HepG2 (cell line): ENCODE measurements around the gene RHAG. TPM values are rescaled to one million over a fixed set of nuclear protein-coding genes. Genes with fewer than 3 reads are reported as not detected.

Experiments
- ATAC-seq: fragments of 200-7000 bp; cut with Tn5 transposase; 3 replicates; pipeline ENCODE4 v1.9.1; 2020; ENCODE audit warnings: mild to moderate bottlenecking, moderate library complexity
- BruUV-seq: library from RNA; stranded (reverse); fragments of 400-500 nt; replicated peaks from 2 replicates; lab custom pipeline; 2021; lab: Mats Ljungman, UMichigan
- CTCF ChIA-PET: fragments of 300-600 bp; formaldehyde crosslinking; extraction: SDS; loops from one replicate; lab custom pipeline; 2021; ENCODE audit warnings: low total read pairs, inconsistent platforms, low intra/inter-chr PET ratio; lab: Yijun Ruan, JAX
- POLR2A ChIA-PET: fragments of 350-600 bp; sonication (Branson Sonifier 250); formaldehyde crosslinking; loops from one replicate; lab custom pipeline; 2020; ENCODE audit warnings: antibody characterized with exemption, inconsistent platforms; lab: Yijun Ruan, JAX
- DNase-seq: peaks from one replicate; pipeline ENCODE4 v3.0.0-alpha.2; 2015; ENCODE audit warnings: low spot score
- FAIRE-seq: peaks from 3 replicates; lab custom pipeline; 2011; peaks lifted over from hg19 to GRCh38; lab: Jason Lieb, UNC
- H2AFZ ChIP-seq: one replicate; pipeline ENCODE4 v1.6.1; 2011; ENCODE audit warnings: low read length, inconsistent platforms
- H3K27ac ChIP-seq: fragments of 300-600 bp; 3 replicates; pipeline ENCODE4 v1.8.0; 2011; ENCODE audit warnings: mixed run types, mild to moderate bottlenecking, mixed read lengths, low read length, inconsistent platforms; ENCODE audit not compliant: insufficient read depth; ENCODE audit errors: extremely low read length
- H3K27me3 ChIP-seq, 2 experiments: fragments of 200-600 bp in 1 of 2; 2 replicates in 1 of 2; 3 replicates in 1 of 2; pipeline versions ENCODE4 v1.6.0 to v1.8.0; 2011; ENCODE audit warnings: low read length in 2 of 2, mild to moderate bottlenecking in 2 of 2, moderate library complexity in 2 of 2, inconsistent platforms in 1 of 2; ENCODE audit not compliant: insufficient read depth in 2 of 2, control insufficient read depth in 1 of 2
- H3K36me3 ChIP-seq, 2 experiments: fragments of 200-600 bp in 1 of 2; replicated peaks in 1 of 2; 2 replicates in 1 of 2; 3 replicates in 1 of 2; pipeline versions ENCODE4 v1.5.1 to v1.8.0; 2011; ENCODE audit warnings: low read length in 2 of 2, inconsistent platforms in 1 of 2; ENCODE audit not compliant: insufficient read depth in 2 of 2, control insufficient read depth in 1 of 2
- H3K4me1 ChIP-seq: 2 replicates; pipeline ENCODE4 v1.5.1; 2012; ENCODE audit warnings: low read length, inconsistent platforms; ENCODE audit not compliant: insufficient read depth
- H3K4me2 ChIP-seq: 2 replicates; pipeline ENCODE4 v1.6.0; 2011; ENCODE audit warnings: low read depth, low read length, inconsistent platforms
- H3K4me3 ChIP-seq, 3 experiments: fragments of 200-600 bp in 1 of 3; sonication (generic), shearing (Covaris generic) in 1 of 3; replicated peaks in 1 of 3; 2 replicates each; pipeline ENCODE4 v1.5.1; 2011 to 2016; ENCODE audit warnings: low read length in 3 of 3, inconsistent platforms in 2 of 3, low read depth in 2 of 3, mild to moderate bottlenecking in 2 of 3, control low read depth in 1 of 3, mixed read lengths in 1 of 3; ENCODE audit not compliant: insufficient read depth in 1 of 3
- H3K79me2 ChIP-seq: one replicate; pipeline ENCODE4 v1.6.1; 2011; ENCODE audit warnings: low read length, inconsistent platforms; ENCODE audit not compliant: insufficient read depth
- H3K9ac ChIP-seq: 2 replicates; pipeline ENCODE4 v1.6.0; 2011; ENCODE audit warnings: mild to moderate bottlenecking, low read depth, low read length, inconsistent platforms; ENCODE audit not compliant: insufficient read depth
- H3K9me3 ChIP-seq: 2 replicates; pipeline ENCODE4 v1.5.1; 2012; ENCODE audit warnings: mild to moderate bottlenecking, low read length
- H4K20me1 ChIP-seq: 2 replicates; pipeline ENCODE4 v1.6.0; 2011; ENCODE audit warnings: inconsistent platforms, mild to moderate bottlenecking, low read length, moderate library complexity; ENCODE audit not compliant: insufficient read depth
- ATF7 ChIP-seq, 2 experiments: fragments of 450-650 bp in 1 of 2; sonication (generic) in 1 of 2; formaldehyde crosslinking in 1 of 2; IDR thresholded peaks; 2 replicates each; pipeline versions ENCODE4 v1.4.0 to v1.6.1; 2016 to 2020; ENCODE audit warnings: antibody characterized with exemption in 1 of 2, mild to moderate bottlenecking in 1 of 2, missing genetic modification reagents in 1 of 2
- EHMT2 ChIP-seq: fragments of 200-600 bp; sonication (generic); IDR thresholded peaks from 2 replicates; pipeline ENCODE4 v1.7.0; 2017; ENCODE audit warnings: antibody characterized with exemption, low read depth, low read length, borderline replicate concordance
- KAT8 ChIP-seq: IDR thresholded peaks from 2 replicates; pipeline ENCODE4 v1.6.1; 2016; ENCODE audit warnings: missing genetic modification reagents, missing compliant biosample characterization
- MXD4 ChIP-seq: IDR thresholded peaks from 2 replicates; pipeline ENCODE4 v1.6.1; 2016; ENCODE audit warnings: mild to moderate bottlenecking, missing biosample characterization, missing genetic modification reagents
- PATZ1 ChIP-seq: sonication (generic); formaldehyde crosslinking; IDR thresholded peaks from 2 replicates; pipeline ENCODE4 v1.4.0; 2020; ENCODE audit warnings: missing genetic modification reagents
- RBM22 ChIP-seq: fragments of 200-400 bp; formaldehyde crosslinking; optimal IDR thresholded peaks from 2 replicates; pipeline ENCODE3; 2017; ENCODE audit warnings: mild to moderate bottlenecking, low read length, moderate library complexity
- ZBTB40 ChIP-seq, 2 experiments: fragments of 450-650 bp in 1 of 2; sonication (generic) in 1 of 2; formaldehyde crosslinking in 1 of 2; IDR thresholded peaks; 2 replicates each; pipeline versions ENCODE4 v1.6.1 to v1.8.0; 2016 to 2022; ENCODE audit warnings: antibody characterized with exemption in 1 of 2, mild to moderate bottlenecking in 1 of 2, missing genetic modification reagents in 1 of 2
- WGBS: methylation state at CpG from one replicate; pipeline ENCODE4 v1.1.6; 2017; ENCODE audit warnings: low lambda C conversion rate; 5-methylcytosine and 5-hydroxymethylcytosine counted together
- in situ Hi-C: cut with HindIII; loops from 2 replicates; pipeline ENCODE4 v1.10.0; 2017; ENCODE audit warnings: low pct_unique_long_range_greater_than_20kb; ENCODE audit not compliant: extremely low pct_ligation_motif_present
- intact Hi-C: fragments of 100-400 bp; cut with micrococcal nuclease; formaldehyde crosslinking; loops from one replicate; pipeline ENCODE4 v1.10.0; 2022; ENCODE audit not compliant: unreplicated experiment
- polyA plus RNA-seq, 8 experiments: library from polyadenylated mRNA; depleted of rRNA in 3 of 8; stranded (reverse) in 7 of 8; unstranded in 1 of 8; fragments of >200 nt; fragmentation: Illumina TruSeq in 4 of 8; extraction: Trizol in 4 of 8; gene quantifications; 2 replicates each; pipeline versions ENCODE4 v1.2.1 to v1.2.3, GENCODE V29; 2011 to 2016; ENCODE audit warnings: low read depth in 4 of 8, missing spikeins in 1 of 8, mixed read lengths in 1 of 8; ENCODE audit not compliant: insufficient read depth in 1 of 8
- total RNA-seq, 5 experiments: library from RNA; depleted of rRNA; stranded (reverse); fragments of >200 nt; fragmentation: Illumina TruSeq; extraction: Trizol; gene quantifications; 2 replicates each; pipeline ENCODE4 v1.2.3, GENCODE V29; 2016; ENCODE audit warnings: low read depth in 1 of 5

The RHAG gene
- total and polyA plus RNA-seq, 2 of the 13 experiments (the other 11 are each of a cell fraction or from before 2014, with no cell fraction given): not detected

- TF ChIP-seq ZBTB40 (IDR thresholded peaks at IDR 0.05) (peak; percentile 40; the same call in 1 of the 2 replicates), ZBTB40 (CRISPR knock-in tag; IDR thresholded peaks at IDR 0.05) (no peak)
- TF ChIP-seq, all 625 proteins: peak for 6
Measured at GRCh38 chr6:49558238-49558637, 78.4 kb downstream of the RHAG start (continued).

- WGBS: 69% methylated on average over 3 of the region's 3 CpGs
- no peaks in the 10 kb centered on the region for H4K20me1 ChIP-seq
- no peak overlapping the region for H3K4me2 ChIP-seq
- in situ Hi-C loops: no loop called here
- TF ChIP-seq EHMT2: no peak
- no peak for TF ChIP-seq RBM22
- 0 out of 2 replicates have a peak, but pooled peaks have one; percentile 33 for TF ChIP-seq PATZ1
- TF ChIP-seq KAT8 (CRISPR knock-in tag): no peak
- TF ChIP-seq MXD4 (CRISPR knock-in tag): no peak
- TF ChIP-seq ATF7 (IDR thresholded peaks at IDR 0.05): no peak
- TF ChIP-seq ATF7 (CRISPR knock-in tag; IDR thresholded peaks at IDR 0.05): no peak
- TF ChIP-seq, all 625 proteins: peak for 1
- Histone ChIP-seq H3K4me1 (peaks cover 41% of the 10 kb centered on the region), H3K27ac (no peak overlapping the region), H3K4me3 (no peak overlapping the region), H3K36me3 (no peaks in the 10 kb centered on the region), H3K9ac (no peak overlapping the region), H3K79me2 (no peaks in the 10 kb centered on the region), H3K9me3 (no peaks in the 10 kb centered on the region), H3K27me3 (0 out of 5 replicates have a peak, but pooled peaks cover 0 to 4% of the 10 kb centered on the region in 2 experiments), H2AFZ (no peak overlapping the region)
- FAIRE-seq: no peak
- intact Hi-C loops: no loop called here
- POLR2A ChIA-PET: no interaction called here
- BruUV-seq: no TSS peak
- ATAC-seq: no peak
- no peak for DNase-seq
- CTCF ChIA-PET: interaction anchor here (1.0 kb wide), 1 partner anchor 25 kb away, joined by 3 read pairs; no protein-coding TSS in a partner anchor
Measured at GRCh38 chr6:49557177-49557576, 79.5 kb downstream of the RHAG start.
